ENCODE data around the gene SRRM5.

DNA sequence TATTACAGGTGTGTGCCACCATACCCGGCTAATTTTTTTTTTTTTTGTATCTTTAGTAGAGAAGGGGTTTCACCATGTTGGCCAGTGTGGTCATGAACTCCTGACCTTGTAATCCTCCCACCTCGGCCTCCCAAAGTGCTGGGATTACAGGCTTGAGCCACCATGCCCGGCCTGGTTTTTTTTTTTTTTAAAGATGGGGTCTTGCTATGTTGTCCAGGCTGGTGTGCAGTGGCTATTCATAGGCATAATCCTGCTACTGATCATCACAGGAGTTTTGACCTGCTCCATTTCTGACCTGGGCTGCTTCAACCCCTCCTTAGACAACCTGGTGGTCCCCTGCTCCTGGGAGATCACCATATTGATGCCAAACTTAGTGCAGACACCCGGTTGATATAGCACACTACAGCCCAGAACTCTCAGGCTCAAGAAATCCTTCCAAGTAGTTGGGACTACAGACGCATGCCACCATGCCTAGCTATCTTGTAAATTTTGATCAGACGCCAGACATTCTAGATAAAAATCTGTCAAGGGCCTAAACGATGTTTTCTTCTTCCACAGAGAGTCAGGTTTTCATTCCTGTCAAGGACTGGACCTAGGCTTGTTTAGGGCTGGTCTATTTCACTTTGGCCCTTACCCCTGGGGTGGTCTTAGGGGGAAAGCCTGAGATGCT is 48.5 kb downstream of the SRRM5 start:
- TF ChIP-seq, protein P1, sequence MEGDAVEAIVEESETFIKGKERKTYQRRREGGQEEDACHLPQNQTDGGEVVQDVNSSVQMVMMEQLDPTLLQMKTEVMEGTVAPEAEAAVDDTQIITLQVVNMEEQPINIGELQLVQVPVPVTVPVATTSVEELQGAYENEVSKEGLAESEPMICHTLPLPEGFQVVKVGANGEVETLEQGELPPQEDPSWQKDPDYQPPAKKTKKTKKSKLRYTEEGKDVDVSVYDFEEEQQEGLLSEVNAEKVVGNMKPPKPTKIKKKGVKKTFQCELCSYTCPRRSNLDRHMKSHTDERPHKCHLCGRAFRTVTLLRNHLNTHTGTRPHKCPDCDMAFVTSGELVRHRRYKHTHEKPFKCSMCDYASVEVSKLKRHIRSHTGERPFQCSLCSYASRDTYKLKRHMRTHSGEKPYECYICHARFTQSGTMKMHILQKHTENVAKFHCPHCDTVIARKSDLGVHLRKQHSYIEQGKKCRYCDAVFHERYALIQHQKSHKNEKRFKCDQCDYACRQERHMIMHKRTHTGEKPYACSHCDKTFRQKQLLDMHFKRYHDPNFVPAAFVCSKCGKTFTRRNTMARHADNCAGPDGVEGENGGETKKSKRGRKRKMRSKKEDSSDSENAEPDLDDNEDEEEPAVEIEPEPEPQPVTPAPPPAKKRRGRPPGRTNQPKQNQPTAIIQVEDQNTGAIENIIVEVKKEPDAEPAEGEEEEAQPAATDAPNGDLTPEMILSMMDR (IDR thresholded peaks at IDR 0.05), result no peak
- no peak for TF ChIP-seq POLR2A (IDR thresholded peaks at IDR 0.05)

Data from esophagus squamous epithelium (tissue), 4 donors.